HepG2 (cell line): Measurements from ENCODE around the gene GLOD4. TPM values are rescaled to one million over a fixed set of nuclear protein-coding genes. Genes with fewer than 3 reads are reported as not detected.
A peak's percentile ranks its signal among the peaks of the same experiment; 100 is the strongest.

Source experiments
- ATAC-seq: fragments of 200-7000 bp; cut with Tn5 transposase; 3 replicates; pipeline ENCODE4 v1.9.1; 2020; ENCODE audit warnings: mild to moderate bottlenecking, moderate library complexity
- BruUV-seq: library from RNA; stranded (reverse); fragments of 400-500 nt; replicated peaks from 2 replicates; lab custom pipeline; 2021; lab: Mats Ljungman, UMichigan
- CTCF ChIA-PET: fragments of 300-600 bp; formaldehyde crosslinking; extraction: SDS; loops from one replicate; lab custom pipeline; 2021; ENCODE audit warnings: low total read pairs, inconsistent platforms, low intra/inter-chr PET ratio; lab: Yijun Ruan, JAX
- POLR2A ChIA-PET: fragments of 350-600 bp; sonication (Branson Sonifier 250); formaldehyde crosslinking; loops from one replicate; lab custom pipeline; 2020; ENCODE audit warnings: antibody characterized with exemption, inconsistent platforms; lab: Yijun Ruan, JAX
- DNase-seq: peaks from one replicate; pipeline ENCODE4 v3.0.0-alpha.2; 2015; ENCODE audit warnings: low spot score
- FAIRE-seq: peaks from 3 replicates; lab custom pipeline; 2011; peaks lifted over from hg19 to GRCh38; lab: Jason Lieb, UNC
- H2AFZ ChIP-seq: one replicate; pipeline ENCODE4 v1.6.1; 2011; ENCODE audit warnings: low read length, inconsistent platforms
- H3K27ac ChIP-seq: fragments of 300-600 bp; 3 replicates; pipeline ENCODE4 v1.8.0; 2011; ENCODE audit warnings: mixed run types, mild to moderate bottlenecking, mixed read lengths, low read length, inconsistent platforms; ENCODE audit not compliant: insufficient read depth; ENCODE audit errors: extremely low read length
- H3K27me3 ChIP-seq, 2 experiments: fragments of 200-600 bp in 1 of 2; 2 replicates in 1 of 2; 3 replicates in 1 of 2; pipeline versions ENCODE4 v1.6.0 to v1.8.0; 2011; ENCODE audit warnings: low read length in 2 of 2, mild to moderate bottlenecking in 2 of 2, moderate library complexity in 2 of 2, inconsistent platforms in 1 of 2; ENCODE audit not compliant: insufficient read depth in 2 of 2, control insufficient read depth in 1 of 2
- H3K36me3 ChIP-seq, 2 experiments: fragments of 200-600 bp in 1 of 2; replicated peaks in 1 of 2; 2 replicates in 1 of 2; 3 replicates in 1 of 2; pipeline versions ENCODE4 v1.5.1 to v1.8.0; 2011; ENCODE audit warnings: low read length in 2 of 2, inconsistent platforms in 1 of 2; ENCODE audit not compliant: insufficient read depth in 2 of 2, control insufficient read depth in 1 of 2
- H3K4me1 ChIP-seq: 2 replicates; pipeline ENCODE4 v1.5.1; 2012; ENCODE audit warnings: low read length, inconsistent platforms; ENCODE audit not compliant: insufficient read depth
- H3K4me2 ChIP-seq: 2 replicates; pipeline ENCODE4 v1.6.0; 2011; ENCODE audit warnings: low read depth, low read length, inconsistent platforms
- H3K4me3 ChIP-seq, 3 experiments: fragments of 200-600 bp in 1 of 3; sonication (generic), shearing (Covaris generic) in 1 of 3; replicated peaks in 1 of 3; 2 replicates each; pipeline ENCODE4 v1.5.1; 2011 to 2016; ENCODE audit warnings: low read length in 3 of 3, inconsistent platforms in 2 of 3, low read depth in 2 of 3, mild to moderate bottlenecking in 2 of 3, control low read depth in 1 of 3, mixed read lengths in 1 of 3; ENCODE audit not compliant: insufficient read depth in 1 of 3
- H3K79me2 ChIP-seq: one replicate; pipeline ENCODE4 v1.6.1; 2011; ENCODE audit warnings: low read length, inconsistent platforms; ENCODE audit not compliant: insufficient read depth
- H3K9ac ChIP-seq: 2 replicates; pipeline ENCODE4 v1.6.0; 2011; ENCODE audit warnings: mild to moderate bottlenecking, low read depth, low read length, inconsistent platforms; ENCODE audit not compliant: insufficient read depth
- H3K9me3 ChIP-seq: 2 replicates; pipeline ENCODE4 v1.5.1; 2012; ENCODE audit warnings: mild to moderate bottlenecking, low read length
- H4K20me1 ChIP-seq: 2 replicates; pipeline ENCODE4 v1.6.0; 2011; ENCODE audit warnings: inconsistent platforms, mild to moderate bottlenecking, low read length, moderate library complexity; ENCODE audit not compliant: insufficient read depth
- AHDC1 ChIP-seq: sonication (generic); formaldehyde crosslinking; IDR thresholded peaks from 2 replicates; pipeline ENCODE4 v1.5.1; 2020; ENCODE audit warnings: mild to moderate bottlenecking, missing genetic modification reagents, borderline replicate concordance
- CC2D1A ChIP-seq: sonication (generic); formaldehyde crosslinking; IDR thresholded peaks from 2 replicates; pipeline ENCODE4 v1.8.1; 2023; ENCODE audit warnings: mild to moderate bottlenecking, missing genetic modification reagents
- CENPBD1 ChIP-seq: sonication (generic); formaldehyde crosslinking; IDR thresholded peaks from 2 replicates; pipeline ENCODE4 v1.8.0; 2022; ENCODE audit warnings: missing genetic modification reagents, low read depth, mild to moderate bottlenecking, borderline replicate concordance
- HNRNPK ChIP-seq: fragments of 200-400 bp; formaldehyde crosslinking; IDR thresholded peaks from 2 replicates; pipeline ENCODE4 v1.6.1; 2018; ENCODE audit warnings: low read length, low read depth, moderate library complexity, mild to moderate bottlenecking; ENCODE audit not compliant: poor library complexity, severe bottlenecking
- TFAP4 ChIP-seq: sonication (generic); IDR thresholded peaks from 2 replicates; pipeline ENCODE4 v1.6.1; 2016; ENCODE audit warnings: low read depth, borderline replicate concordance
- U2AF1 ChIP-seq: fragments of 200-400 bp; formaldehyde crosslinking; optimal IDR thresholded peaks from 2 replicates; pipeline ENCODE3; 2017; ENCODE audit warnings: mild to moderate bottlenecking, low read depth, low read length
- ZNF317 ChIP-seq: sonication (generic); formaldehyde crosslinking; IDR thresholded peaks from 2 replicates; pipeline ENCODE4 v1.5.0; 2020; ENCODE audit warnings: mild to moderate bottlenecking, missing genetic modification reagents
- ZSCAN31 ChIP-seq: sonication (generic); formaldehyde crosslinking; IDR thresholded peaks from 2 replicates; pipeline ENCODE4 v1.5.0; 2020; ENCODE audit warnings: low read depth, mild to moderate bottlenecking, missing genetic modification reagents
- WGBS: methylation state at CpG from one replicate; pipeline ENCODE4 v1.1.6; 2017; ENCODE audit warnings: low lambda C conversion rate; 5-methylcytosine and 5-hydroxymethylcytosine counted together
- in situ Hi-C: cut with HindIII; loops from 2 replicates; pipeline ENCODE4 v1.10.0; 2017; ENCODE audit warnings: low pct_unique_long_range_greater_than_20kb; ENCODE audit not compliant: extremely low pct_ligation_motif_present
- intact Hi-C: fragments of 100-400 bp; cut with micrococcal nuclease; formaldehyde crosslinking; loops from one replicate; pipeline ENCODE4 v1.10.0; 2022; ENCODE audit not compliant: unreplicated experiment
- polyA plus RNA-seq, 8 experiments: library from polyadenylated mRNA; depleted of rRNA in 3 of 8; stranded (reverse) in 7 of 8; unstranded in 1 of 8; fragments of >200 nt; fragmentation: Illumina TruSeq in 4 of 8; extraction: Trizol in 4 of 8; gene quantifications; 2 replicates each; pipeline versions ENCODE4 v1.2.1 to v1.2.3, GENCODE V29; 2011 to 2016; ENCODE audit warnings: low read depth in 4 of 8, missing spikeins in 1 of 8, mixed read lengths in 1 of 8; ENCODE audit not compliant: insufficient read depth in 1 of 8
- total RNA-seq, 5 experiments: library from RNA; depleted of rRNA; stranded (reverse); fragments of >200 nt; fragmentation: Illumina TruSeq; extraction: Trizol; gene quantifications; 2 replicates each; pipeline ENCODE4 v1.2.3, GENCODE V29; 2016; ENCODE audit warnings: low read depth in 1 of 5

Gene GLOD4
- total and polyA plus RNA-seq, 2 of the 13 experiments (the other 11 are each of a cell fraction or from before 2014, with no cell fraction given): 53.7 to 87.8 TPM

- CTCF ChIA-PET: no interaction called here
- Histone ChIP-seq H3K36me3 (no peaks in the 10 kb centered on the region), H2AFZ (no peak overlapping the region), H3K27ac (no peak overlapping the region), H4K20me1 (no peaks in the 10 kb centered on the region), H3K9me3 (no peaks in the 10 kb centered on the region)
- intact Hi-C loops: no loop called here
- ATAC-seq: no peak
- BruUV-seq: no TSS peak
- TF ChIP-seq TFAP4: no peak
- no peak for TF ChIP-seq HNRNPK
- no peak for TF ChIP-seq ZNF317 (CRISPR knock-in tag)
- TF ChIP-seq CENPBD1 (CRISPR knock-in tag): no peak
- no peak for TF ChIP-seq U2AF1
- no peak for TF ChIP-seq ZSCAN31 (CRISPR knock-in tag)
- no peak for TF ChIP-seq AHDC1 (CRISPR knock-in tag)
- TF ChIP-seq CC2D1A (CRISPR knock-in tag): no peak
- TF ChIP-seq, all 625 proteins: peak for 0
- no peaks in the 10 kb centered on the region for H3K79me2 ChIP-seq
- FAIRE-seq: no peak
- no peak for DNase-seq
- H3K4me2 ChIP-seq: peak overlapping the region; percentile 23; the same call in 1 of the 2 replicates
- no peak overlapping the region for H3K9ac ChIP-seq
- H3K27me3 ChIP-seq: no peaks in the 10 kb centered on the region
- in situ Hi-C loops: no loop called here
- no peak overlapping the region for H3K4me3 ChIP-seq
- peaks cover 23% of the 10 kb centered on the region for H3K4me1 ChIP-seq
- POLR2A ChIA-PET: no interaction called here
- WGBS: 58% methylated on average over 13 of the region's 13 CpGs
Observed at GRCh38 chr17:720706-721539, 61.2 kb downstream of the GLOD4 start.
